ENCODE measurements around the gene CMTM5.

- TF ChIP-seq CTCF (IDR thresholded peaks at IDR 0.05) (no peak), POLR2A (IDR thresholded peaks at IDR 0.05) (no peak)
Observed at GRCh38 chr14:23359167-23359626, 17.6 kb upstream of the CMTM5 start.

Data from upper lobe of left lung (tissue), 4 donors.